GM18867 (cell line): ENCODE results near the gene NDUFB2.
A peak's percentile ranks its signal among the peaks of the same experiment; 100 is the strongest.
"Not testable (repeated sequence)": the region's sequence is repeated elsewhere in the genome, so short reads cannot be mapped to it uniquely, and the experiment has no call there.

Experiments used
- ATAC-seq: cut with Tn5 transposase; IDR thresholded peaks from one replicate; pipeline ENCODE4 v1.9.1; 2021; ENCODE audit warnings: mild to moderate bottlenecking, moderate library complexity; ENCODE audit not compliant: unreplicated experiment

The NDUFB2 gene

GRCh38 chr7:140672382-140673062 lies 24.0 kb upstream of the NDUFB2 start, which contains the start of gene ADCK2:
TSS of gene ADCK2 (plus strand) at chr7:140672945. CDS start at chr7:140673331, 386 bp downstream.
- ATAC-seq = peak; percentile 49

GRCh38 chr7:140673063-140673773 lies 23.3 kb upstream of the NDUFB2 start:
- ATAC-seq = peak; percentile 40

- ATAC-seq = no peak
These were observed 22.7 kb upstream of the NDUFB2 start for GRCh38 chr7:140673774-140674155.

- peak; percentile 40 for ATAC-seq
These were observed 22.1 kb upstream of the NDUFB2 start for GRCh38 chr7:140674356-140674800.

GRCh38 chr7:140674899-140675701 lies 21.4 kb upstream of the NDUFB2 start:
- no peak for ATAC-seq

- ATAC-seq = no peak
These were observed 20.8 kb upstream of the NDUFB2 start for GRCh38 chr7:140675726-140676125.

GRCh38 chr7:140676306-140676705 lies 20.2 kb upstream of the NDUFB2 start:
- ATAC-seq = peak; percentile 57

- not testable (repeated sequence) for ATAC-seq
These were observed 19.6 kb upstream of the NDUFB2 start for GRCh38 chr7:140676956-140677355.

- no peak for ATAC-seq
These were observed 19.0 kb upstream of the NDUFB2 start for GRCh38 chr7:140677496-140677895.

GRCh38 chr7:140678081-140678815 lies 18.3 kb upstream of the NDUFB2 start:
- no peak for ATAC-seq

GRCh38 chr7:140678816-140679130 lies 17.7 kb upstream of the NDUFB2 start:
- ATAC-seq = no peak

GRCh38 chr7:140679186-140679585 lies 17.3 kb upstream of the NDUFB2 start:
- no peak for ATAC-seq

GRCh38 chr7:140680886-140681285 lies 15.6 kb upstream of the NDUFB2 start:
- ATAC-seq = no peak

GRCh38 chr7:140681766-140682165 lies 14.7 kb upstream of the NDUFB2 start:
- ATAC-seq = no peak

- no peak for ATAC-seq
These were observed 12.9 kb upstream of the NDUFB2 start for GRCh38 chr7:140683657-140684056.

GRCh38 chr7:140684066-140684950 lies 12.2 kb upstream of the NDUFB2 start:
- ATAC-seq = no peak

GRCh38 chr7:140685407-140686087 lies 11.0 kb upstream of the NDUFB2 start:
- no peak for ATAC-seq

- no peak for ATAC-seq
These were observed 9.6 kb upstream of the NDUFB2 start for GRCh38 chr7:140686921-140687320.

- no peak for ATAC-seq
These were observed 8.2 kb upstream of the NDUFB2 start for GRCh38 chr7:140688341-140688740.
